GM12865 (cell line): ENCODE data around the gene AREL1.

Experiments used
- DNase-seq: peaks from one replicate; pipeline ENCODE4 v3.0.0; 2010; ENCODE audit warnings: low read depth
- H3K4me3 ChIP-seq: 2 replicates; pipeline ENCODE4 v1.5.1; 2011; ENCODE audit warnings: mild to moderate bottlenecking, low read depth, low read length, control low read depth
- TF ChIP-seq, protein P1 (sequence below): IDR thresholded peaks from 2 replicates; pipeline ENCODE4 v1.5.1; 2011; ENCODE audit warnings: low read length, control low read depth, low read depth, inconsistent platforms; ENCODE audit not compliant: insufficient read depth; ENCODE audit errors: missing control alignments

Gene AREL1

DNA sequence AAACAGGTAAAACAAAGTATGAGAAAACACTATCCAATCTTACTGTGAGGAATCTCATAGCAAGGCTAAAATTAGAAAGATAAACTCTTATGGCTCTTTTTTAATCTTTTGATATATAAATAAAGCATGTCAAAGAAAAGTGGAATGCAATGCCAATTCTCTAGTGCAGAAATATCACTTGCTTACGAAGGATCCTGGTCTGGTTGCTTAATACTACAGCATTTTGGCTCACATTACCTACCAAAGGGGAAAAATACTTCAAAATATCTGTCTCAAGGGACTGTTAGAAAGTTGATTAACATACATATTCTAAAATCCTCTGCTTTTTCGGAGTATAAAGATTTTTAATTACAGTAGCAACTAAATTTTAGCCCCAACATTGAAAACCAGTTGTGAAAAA, 21.4 kb downstream of the AREL1 start:
- H3K4me3 ChIP-seq = no peak overlapping the region
- TF ChIP-seq, protein P1, sequence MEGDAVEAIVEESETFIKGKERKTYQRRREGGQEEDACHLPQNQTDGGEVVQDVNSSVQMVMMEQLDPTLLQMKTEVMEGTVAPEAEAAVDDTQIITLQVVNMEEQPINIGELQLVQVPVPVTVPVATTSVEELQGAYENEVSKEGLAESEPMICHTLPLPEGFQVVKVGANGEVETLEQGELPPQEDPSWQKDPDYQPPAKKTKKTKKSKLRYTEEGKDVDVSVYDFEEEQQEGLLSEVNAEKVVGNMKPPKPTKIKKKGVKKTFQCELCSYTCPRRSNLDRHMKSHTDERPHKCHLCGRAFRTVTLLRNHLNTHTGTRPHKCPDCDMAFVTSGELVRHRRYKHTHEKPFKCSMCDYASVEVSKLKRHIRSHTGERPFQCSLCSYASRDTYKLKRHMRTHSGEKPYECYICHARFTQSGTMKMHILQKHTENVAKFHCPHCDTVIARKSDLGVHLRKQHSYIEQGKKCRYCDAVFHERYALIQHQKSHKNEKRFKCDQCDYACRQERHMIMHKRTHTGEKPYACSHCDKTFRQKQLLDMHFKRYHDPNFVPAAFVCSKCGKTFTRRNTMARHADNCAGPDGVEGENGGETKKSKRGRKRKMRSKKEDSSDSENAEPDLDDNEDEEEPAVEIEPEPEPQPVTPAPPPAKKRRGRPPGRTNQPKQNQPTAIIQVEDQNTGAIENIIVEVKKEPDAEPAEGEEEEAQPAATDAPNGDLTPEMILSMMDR = no peak
- DNase-seq = no peak

DNA sequence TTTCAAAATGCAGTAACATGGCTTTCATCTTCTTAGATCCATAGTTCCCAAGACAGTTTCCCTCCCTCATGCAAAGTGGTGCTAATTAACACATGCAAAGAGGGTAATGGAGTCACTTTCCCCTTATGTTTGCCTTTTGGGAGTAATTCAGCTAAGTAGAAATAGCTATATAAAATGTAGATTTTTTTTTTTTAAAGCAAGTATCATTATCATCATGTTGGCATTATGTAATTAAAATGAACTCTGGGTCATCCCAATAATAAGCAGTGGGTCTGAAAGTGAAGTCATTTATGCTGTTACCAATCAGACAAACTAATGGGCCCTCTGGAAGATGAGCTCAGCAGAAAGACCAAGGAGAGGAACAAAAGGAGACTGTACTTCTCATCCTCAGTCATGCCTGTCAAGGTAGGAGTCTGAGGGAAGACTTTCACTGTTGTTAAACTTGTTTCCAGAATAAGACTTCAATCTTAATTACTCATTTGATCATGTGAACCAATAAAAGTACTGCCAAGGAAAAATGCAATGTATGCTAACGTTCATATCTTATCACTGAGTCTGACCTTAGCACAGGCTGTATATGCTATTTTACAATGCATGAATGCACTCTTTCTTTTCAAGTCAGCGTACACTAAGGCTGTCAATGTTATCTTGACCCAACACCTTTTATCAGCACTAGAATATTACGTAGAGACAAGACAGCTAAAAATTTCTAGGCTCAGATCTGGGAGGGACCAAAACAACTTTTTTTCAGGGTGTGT, 26.8 kb downstream of the AREL1 start:
- DNase-seq = no peak
- TF ChIP-seq, protein P1 = no peak
- no peak overlapping the region for H3K4me3 ChIP-seq

DNA sequence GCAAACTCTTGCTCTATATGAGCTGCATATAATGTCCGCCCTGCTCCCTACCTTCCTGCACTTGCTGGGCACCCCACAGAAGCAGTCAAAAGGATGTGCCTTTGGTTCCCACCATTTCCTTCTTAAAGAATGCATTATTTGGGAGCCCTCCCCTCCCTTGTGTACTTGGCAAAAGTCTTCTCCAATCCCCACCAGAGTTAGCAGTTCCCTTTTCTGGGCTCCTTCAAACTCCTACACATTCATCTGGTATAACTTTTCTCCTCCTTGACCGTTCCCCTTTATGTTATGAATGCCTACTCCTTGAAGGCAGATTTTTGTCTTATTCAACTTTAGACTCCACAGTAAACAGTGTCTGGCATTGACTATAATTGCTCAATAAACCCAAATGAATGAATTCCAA, 27.8 kb downstream of the AREL1 start:
- TF ChIP-seq, protein P1 = no peak

DNA sequence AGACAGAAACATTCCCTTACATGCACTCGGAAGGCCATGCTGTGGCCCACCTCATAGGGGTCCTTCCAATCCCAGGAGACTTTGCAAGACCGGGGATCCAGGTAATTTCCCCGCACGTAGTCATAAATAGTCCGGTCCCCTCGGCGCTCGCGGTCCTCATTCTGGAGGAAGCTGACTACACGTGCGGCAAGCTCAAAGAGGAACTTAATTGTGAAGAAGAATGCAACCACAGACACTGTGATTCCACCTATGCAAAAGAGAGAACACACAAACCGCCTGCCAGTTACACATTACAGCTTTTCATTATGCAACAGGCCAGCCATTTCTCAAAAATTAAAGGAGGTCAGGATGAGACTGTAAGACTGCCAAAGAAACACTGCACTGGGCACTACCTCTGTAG, 28.4 kb downstream of the AREL1 start:
- peak; percentile 47 for DNase-seq
- no peak overlapping the region for H3K4me3 ChIP-seq
- TF ChIP-seq, protein P1 = no peak

More for the DNA sequence above, 27.8 kb downstream of the AREL1 start:
- H3K4me3 ChIP-seq = no peak overlapping the region
- DNase-seq = no peak

DNA sequence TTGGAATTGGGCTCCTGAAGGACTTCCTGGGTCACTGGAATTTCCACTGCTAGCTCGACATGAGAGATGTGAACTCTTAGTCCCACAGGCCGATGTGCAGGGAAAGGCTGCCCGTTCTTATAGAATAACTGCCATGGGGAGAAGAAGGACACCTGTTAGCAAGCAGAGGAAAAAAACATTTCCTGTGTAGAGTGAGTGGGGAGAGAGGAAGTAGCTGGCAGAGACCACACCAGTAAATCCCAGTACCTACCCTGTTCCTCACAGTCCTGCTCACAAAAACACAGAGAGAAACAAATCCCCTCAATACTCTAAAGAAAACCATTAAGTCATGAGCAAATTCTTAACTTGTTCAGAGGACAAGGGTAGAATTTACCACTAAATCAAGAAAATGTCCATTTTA, 29.5 kb downstream of the AREL1 start:
- DNase-seq = no peak
- TF ChIP-seq, protein P1 = no peak
- no peak overlapping the region for H3K4me3 ChIP-seq

DNA sequence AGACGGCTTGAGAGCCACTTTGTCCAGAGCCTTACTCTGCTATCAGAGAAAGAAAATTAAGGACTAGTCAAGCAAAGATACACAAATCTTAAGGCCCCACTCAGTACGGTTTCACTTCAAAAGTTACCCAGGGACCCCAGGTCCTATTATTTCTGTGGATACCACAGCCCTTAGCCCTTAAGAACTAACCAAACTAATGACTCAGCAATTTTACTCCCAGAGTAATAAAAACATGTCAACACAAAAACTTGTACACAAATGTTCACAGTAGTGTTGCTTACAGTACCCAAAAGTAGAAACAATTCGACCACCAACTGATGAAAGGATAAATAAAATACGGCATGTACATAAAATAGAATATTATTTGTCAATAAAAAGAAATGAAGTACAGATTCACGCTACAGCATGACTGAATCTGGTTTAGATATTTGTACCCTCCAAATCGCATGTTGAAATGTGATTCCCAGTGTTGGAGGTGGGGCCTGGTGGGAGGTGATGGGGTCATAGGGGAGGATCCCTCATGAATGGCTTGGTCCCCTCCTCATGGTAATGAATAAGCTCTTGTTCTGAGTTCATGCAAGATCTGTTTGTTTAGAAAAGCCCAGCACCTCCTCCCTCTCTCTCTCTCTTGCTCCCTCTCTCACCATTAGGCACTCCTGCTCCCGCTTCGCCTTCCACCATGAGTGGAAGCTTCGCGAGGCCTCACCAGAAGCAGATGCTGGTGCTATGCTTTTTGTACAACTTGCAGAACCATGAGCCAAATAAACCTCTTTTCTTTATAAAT, 30.5 kb downstream of the AREL1 start:
- TF ChIP-seq, protein P1 = no peak
- DNase-seq = no peak
- no peak overlapping the region for H3K4me3 ChIP-seq
